HG02852 (cell line): Measurements from ENCODE around the gene HTT-AS.
"Not testable (repeated sequence)": the region's sequence is repeated elsewhere in the genome, so short reads cannot be mapped to it uniquely, and the experiment has no call there.

Experiments used
- ATAC-seq: cut with Tn5 transposase; IDR thresholded peaks from one replicate; pipeline ENCODE4 v1.9.1; 2021; ENCODE audit warnings: mild to moderate bottlenecking, moderate library complexity; ENCODE audit not compliant: unreplicated experiment

The HTT-AS gene

DNA sequence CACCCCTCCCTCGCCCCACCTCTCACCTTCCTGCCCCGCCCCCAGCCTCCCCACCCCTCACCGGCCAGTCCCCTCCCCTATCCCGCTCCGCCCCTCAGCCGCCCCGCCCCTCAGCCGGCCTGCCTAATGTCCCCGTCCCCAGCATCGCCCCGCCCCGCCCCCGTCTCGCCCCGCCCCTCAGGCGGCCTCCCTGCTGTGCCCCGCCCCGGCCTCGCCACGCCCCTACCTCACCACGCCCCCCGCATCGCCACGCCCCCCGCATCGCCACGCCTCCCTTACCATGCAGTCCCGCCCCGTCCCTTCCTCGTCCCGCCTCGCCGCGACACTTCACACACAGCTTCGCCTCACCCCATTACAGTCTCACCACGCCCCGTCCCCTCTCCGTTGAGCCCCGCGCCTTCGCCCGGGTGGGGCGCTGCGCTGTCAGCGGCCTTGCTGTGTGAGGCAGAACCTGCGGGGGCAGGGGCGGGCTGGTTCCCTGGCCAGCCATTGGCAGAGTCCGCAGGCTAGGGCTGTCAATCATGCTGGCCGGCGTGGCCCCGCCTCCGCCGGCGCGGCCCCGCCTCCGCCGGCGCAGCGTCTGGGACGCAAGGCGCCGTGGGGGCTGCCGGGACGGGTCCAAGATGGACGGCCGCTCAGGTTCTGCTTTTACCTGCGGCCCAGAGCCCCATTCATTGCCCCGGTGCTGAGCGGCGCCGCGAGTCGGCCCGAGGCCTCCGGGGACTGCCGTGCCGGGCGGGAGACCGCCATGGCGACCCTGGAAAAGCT is at the start of gene HTT-AS, which contains the start of gene HTT:
HTT-AS (minus strand) TSS at position 461 of the 768 bp plus-strand sequence.
HTT (plus strand) TSS at position 604 of the 768 bp plus-strand sequence; CDS start at position 749, 145 bp downstream.
- ATAC-seq = peak; percentile 73

DNA sequence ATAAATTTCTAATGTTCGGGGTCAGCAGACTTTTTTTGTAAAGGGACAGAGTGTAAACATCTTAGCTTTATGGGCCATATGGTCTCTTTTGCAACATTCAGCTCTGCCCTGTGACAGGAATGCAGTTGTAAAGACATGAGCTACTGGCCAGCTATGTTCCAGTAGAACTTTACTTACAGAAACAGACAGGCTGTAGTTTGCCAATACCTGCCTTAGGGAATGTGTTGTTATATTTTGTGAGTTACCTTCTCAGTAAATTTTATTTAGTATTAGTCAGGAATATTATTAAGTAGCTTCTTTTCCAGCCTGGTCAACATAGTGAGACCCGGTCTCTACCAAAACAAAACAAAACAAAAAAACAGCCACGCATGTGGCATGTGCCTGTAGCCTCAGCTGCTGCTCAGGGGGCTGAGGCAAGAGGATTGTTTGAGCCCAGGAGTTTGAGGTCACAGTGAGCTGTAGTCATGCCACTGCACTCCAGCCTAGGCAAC is 48.9 kb upstream of the HTT-AS start:
- no peak for ATAC-seq

GRCh38 chr4:3122081-3122563 is 47.8 kb upstream of the HTT-AS start:
- ATAC-seq = no peak

DNA sequence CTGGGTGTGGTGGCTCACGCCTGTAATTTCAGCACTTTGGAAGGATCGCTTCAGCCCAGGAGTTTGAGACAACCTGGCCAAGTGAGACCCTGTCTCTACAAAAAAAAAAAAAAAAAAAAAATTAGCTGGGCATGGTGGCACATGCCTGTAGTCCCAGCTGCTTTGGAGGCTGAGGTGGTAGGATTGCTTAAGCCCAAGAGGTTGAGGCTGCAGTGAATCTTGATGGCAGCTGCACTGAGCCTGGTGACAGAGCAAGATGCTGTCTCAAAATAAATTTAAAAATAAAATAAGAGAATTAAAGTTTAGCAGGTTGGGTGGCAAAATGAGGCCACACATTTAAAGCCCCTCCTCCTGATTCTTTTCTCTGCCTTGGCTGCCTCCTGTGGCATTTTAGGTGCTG is 47.3 kb upstream of the HTT-AS start:
- ATAC-seq = no peak

GRCh38 chr4:3121110-3121509 is 46.8 kb upstream of the HTT-AS start:
- ATAC-seq = no peak

- ATAC-seq = no peak
Observed at GRCh38 chr4:3119464-3119863, 45.1 kb upstream of the HTT-AS start.

- ATAC-seq = no peak
Observed at GRCh38 chr4:3118312-3118711, 44.0 kb upstream of the HTT-AS start.

GRCh38 chr4:3116955-3117354 is 42.6 kb upstream of the HTT-AS start:
- ATAC-seq = no peak

DNA sequence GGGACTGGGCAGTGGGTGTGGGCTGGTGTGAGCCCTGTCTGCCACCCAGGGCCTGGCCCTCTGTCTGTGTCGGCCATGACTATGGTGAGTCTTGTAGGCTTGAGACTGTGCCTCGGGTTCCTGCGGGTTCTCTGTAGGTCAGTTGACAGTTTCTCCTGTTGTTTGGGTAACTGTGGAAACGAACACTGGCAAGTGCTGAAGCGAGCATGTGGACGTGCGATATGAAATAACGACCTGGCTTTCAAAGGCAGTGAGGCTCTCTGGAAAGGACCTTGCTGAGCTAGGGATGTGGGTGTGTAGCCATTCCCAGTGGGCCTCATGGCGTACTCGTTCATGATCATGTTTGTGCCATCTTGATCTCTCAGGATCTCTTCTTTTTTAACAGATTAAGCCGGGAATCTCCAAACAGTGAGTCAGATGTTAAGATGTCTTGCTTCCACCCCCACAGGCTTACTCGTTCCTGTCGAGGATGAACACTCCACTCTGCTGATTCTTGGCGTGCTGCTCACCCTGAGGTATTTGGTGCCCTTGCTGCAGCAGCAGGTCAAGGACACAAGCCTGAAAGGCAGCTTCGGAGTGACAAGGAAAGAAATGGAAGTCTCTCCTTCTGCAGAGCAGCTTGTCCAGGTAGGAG is 41.4 kb upstream of the HTT-AS start:
- no peak for ATAC-seq

- no peak for ATAC-seq
Observed at GRCh38 chr4:3114377-3114776, 40.0 kb upstream of the HTT-AS start.

GRCh38 chr4:3112609-3113469 is 38.5 kb upstream of the HTT-AS start:
- ATAC-seq = no peak

GRCh38 chr4:3112201-3112600 is 37.9 kb upstream of the HTT-AS start:
- no peak for ATAC-seq

DNA sequence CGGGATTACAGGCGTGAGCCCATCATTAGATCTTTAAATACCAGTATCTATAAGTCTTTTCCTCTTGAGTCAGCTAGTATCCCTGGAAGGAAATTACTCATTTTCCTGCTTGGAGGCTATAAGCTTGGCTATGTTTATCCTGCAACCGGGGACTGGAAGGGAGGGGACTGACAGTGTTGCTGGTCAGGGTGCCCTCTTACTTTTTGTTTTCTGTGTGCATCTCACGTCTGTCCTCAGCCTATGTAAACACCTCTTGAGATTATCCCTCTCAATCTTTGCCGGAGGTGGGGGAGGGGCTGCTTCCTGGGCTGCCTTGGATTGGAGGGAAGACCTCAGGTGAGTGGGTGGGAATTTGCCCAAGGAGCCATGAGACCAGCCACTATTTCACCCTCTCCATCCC is 37.1 kb upstream of the HTT-AS start:
- ATAC-seq = no peak

- no peak for ATAC-seq
Observed at GRCh38 chr4:3108211-3108610, 33.9 kb upstream of the HTT-AS start.

GRCh38 chr4:3107691-3108121 is 33.4 kb upstream of the HTT-AS start:
- ATAC-seq = no peak

DNA sequence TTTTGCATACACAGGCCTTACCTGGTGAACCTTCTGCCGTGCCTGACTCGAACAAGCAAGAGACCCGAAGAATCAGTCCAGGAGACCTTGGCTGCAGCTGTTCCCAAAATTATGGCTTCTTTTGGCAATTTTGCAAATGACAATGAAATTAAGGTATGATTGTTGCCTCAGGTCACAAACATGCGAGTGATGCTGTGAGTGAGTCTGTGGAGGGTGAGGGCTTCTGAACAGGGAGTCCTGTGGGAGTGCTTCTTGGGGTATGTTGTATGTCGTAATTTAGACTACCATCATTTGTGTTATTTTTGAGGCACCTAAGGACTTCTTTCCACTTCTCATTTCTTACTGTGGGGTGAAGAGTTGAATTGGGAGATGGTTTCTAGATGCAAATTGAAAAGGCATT is 32.9 kb upstream of the HTT-AS start:
- no peak for ATAC-seq

- peak; percentile 94 for ATAC-seq
Observed at GRCh38 chr4:3106339-3107186, 32.2 kb upstream of the HTT-AS start.

DNA sequence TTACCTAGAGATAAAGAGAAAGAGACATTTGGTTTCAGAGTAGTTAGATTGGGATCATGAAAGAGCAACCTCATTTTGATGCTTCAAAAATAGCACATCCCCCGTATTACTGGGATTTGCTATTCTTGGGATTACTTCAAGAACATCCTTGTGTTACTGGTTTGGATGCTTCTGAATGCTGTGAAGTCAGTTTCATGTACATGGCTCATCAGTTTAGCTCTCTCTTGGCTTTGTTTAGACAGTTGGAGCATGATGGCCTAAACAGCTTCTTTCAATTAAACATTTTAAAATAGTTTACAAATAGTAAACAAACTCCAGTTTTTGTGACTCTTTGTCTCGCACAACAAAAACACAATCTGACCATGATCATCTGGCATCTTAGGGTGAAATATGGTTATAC is 24.0 kb upstream of the HTT-AS start:
- ATAC-seq = no peak

- ATAC-seq = no peak
Observed at GRCh38 chr4:3096202-3096601, 21.9 kb upstream of the HTT-AS start.

GRCh38 chr4:3094701-3095100 is 20.4 kb upstream of the HTT-AS start:
- not testable (repeated sequence) for ATAC-seq
